HCT116 (cell line): Measurements from ENCODE around the gene ZC3HAV1. TPM values are rescaled to one million over a fixed set of nuclear protein-coding genes. Genes with fewer than 3 reads are reported as not detected.

Experiments
- ATAC-seq: fragments of 200-7000 bp; cut with Tn5 transposase; 2 replicates; pipeline ENCODE4 v1.9.1; 2020; ENCODE audit warnings: mild to moderate bottlenecking, moderate library complexity
- BruUV-seq: library from RNA; stranded (reverse); fragments of 400-500 nt; replicated peaks from 2 replicates; lab custom pipeline; 2021; lab: Mats Ljungman, UMichigan
- CTCF ChIA-PET: fragments of 300-600 bp; sonication (Branson Sonifier 250); formaldehyde crosslinking; loops from one replicate; lab custom pipeline; 2021; ENCODE audit warnings: antibody characterized with exemption; lab: Charles Lee
- POLR2A ChIA-PET: fragments of 300-600, 350-600 bp; sonication (Branson Sonifier 250); formaldehyde crosslinking; loops from one replicate; lab custom pipeline; 2021; ENCODE audit warnings: antibody characterized with exemption; lab: Charles Lee
- RAD21 ChIA-PET, 2 experiments: fragments of 300-600 bp; sonication (Branson Sonifier 250); formaldehyde crosslinking; loops; one replicate each; lab custom pipeline; 2023; ENCODE audit warnings: low total read pairs in 2 of 2; ENCODE audit not compliant: uncharacterized antibody in 2 of 2, unreplicated experiment in 2 of 2, low non-redundant PET in 1 of 2; lab: Charles Lee
- DNase-seq: peaks from one replicate; pipeline ENCODE4 v3.0.0-alpha.2; 2010; ENCODE audit warnings: low read depth, low spot score
- H2AFZ ChIP-seq: fragments of 200-600 bp; shearing (Covaris generic), sonication (generic); 2 replicates; pipeline ENCODE4 v1.6.1; 2017; ENCODE audit warnings: low read depth, mixed run types, mixed read lengths, antibody characterized with exemption, low read length; ENCODE audit not compliant: poor library complexity, severe bottlenecking
- H3K27ac ChIP-seq: 2 replicates; pipeline ENCODE4 v1.5.1; 2012; ENCODE audit warnings: low read depth, low read length
- H3K27me3 ChIP-seq: fragments of 200-600 bp; sonication (generic); 2 replicates; pipeline ENCODE4 v1.6.1; 2016; ENCODE audit warnings: mixed run types, low read length, mixed read lengths; ENCODE audit not compliant: insufficient read depth
- H3K36me3 ChIP-seq, 2 experiments: fragments of 200-500 bp in 1 of 2; fragments of 200-600 bp in 1 of 2; sonication (Bioruptor generic) in 1 of 2; sonication (generic) in 1 of 2; 2 replicates each; pipeline versions ENCODE4 v1.5.1 to v1.6.1; 2014 to 2016; ENCODE audit warnings: low read length in 2 of 2, inconsistent platforms in 1 of 2, mixed read lengths in 1 of 2, mixed run types in 1 of 2; ENCODE audit not compliant: insufficient read depth in 2 of 2, control insufficient read depth in 1 of 2
- H3K4me1 ChIP-seq, 2 experiments: fragments of 200-600 bp in 1 of 2; sonication (generic) in 1 of 2; 2 replicates each; pipeline versions ENCODE4 v1.5.1 to v1.6.1; 2012 to 2017; ENCODE audit warnings: low read length in 2 of 2, inconsistent platforms in 1 of 2, mild to moderate bottlenecking in 1 of 2, mixed read lengths in 1 of 2, mixed run types in 1 of 2, moderate library complexity in 1 of 2; ENCODE audit not compliant: insufficient read depth in 2 of 2, control insufficient read depth in 1 of 2
- H3K4me2 ChIP-seq: fragments of 200-600 bp; sonication (generic); 2 replicates; pipeline ENCODE4 v1.6.1; 2017; ENCODE audit warnings: mixed run types, low read length, mixed read lengths
- H3K4me3 ChIP-seq, 2 experiments: fragments of 200-600 bp in 1 of 2; sonication (generic) in 1 of 2; replicated peaks in 1 of 2; 2 replicates each; pipeline ENCODE4 v1.5.1; 2011 to 2016; ENCODE audit warnings: low read length in 2 of 2, control low read depth in 1 of 2, low read depth in 1 of 2, mild to moderate bottlenecking in 1 of 2, mixed read lengths in 1 of 2, mixed run types in 1 of 2
- H3K79me2 ChIP-seq: fragments of 200-600 bp; sonication (generic); 2 replicates; pipeline ENCODE4 v1.6.1; 2017; ENCODE audit warnings: mild to moderate bottlenecking, mixed run types, low read length, moderate library complexity, mixed read lengths; ENCODE audit not compliant: insufficient read depth
- H3K9ac ChIP-seq: fragments of 200-600 bp; sonication (generic); 2 replicates; pipeline ENCODE4 v1.6.1; 2016; ENCODE audit warnings: low read length, mixed read lengths
- H3K9me2 ChIP-seq: fragments of 200-600 bp; sonication (generic), shearing (Covaris generic); 2 replicates; pipeline ENCODE4 v1.6.1; 2017; ENCODE audit warnings: mixed run types, mild to moderate bottlenecking, moderate library complexity; ENCODE audit not compliant: insufficient read depth
- H3K9me3 ChIP-seq, 2 experiments: fragments of 200-500 bp in 1 of 2; fragments of 200-600 bp in 1 of 2; sonication (Bioruptor generic) in 1 of 2; sonication (generic) in 1 of 2; 2 replicates each; pipeline ENCODE4 v1.6.1; 2014 to 2017; ENCODE audit warnings: low read length in 2 of 2, mixed read lengths in 2 of 2, inconsistent platforms in 1 of 2, low read depth in 1 of 2, mild to moderate bottlenecking in 1 of 2, mixed run types in 1 of 2, moderate library complexity in 1 of 2; ENCODE audit not compliant: control insufficient read depth in 1 of 2, insufficient read depth in 1 of 2
- H4K20me1 ChIP-seq: fragments of 200-600 bp; sonication (generic), shearing (Covaris generic); 2 replicates; pipeline ENCODE4 v1.6.1; 2017; ENCODE audit warnings: mixed run types, mild to moderate bottlenecking, moderate library complexity; ENCODE audit not compliant: insufficient read depth
- CBX3 ChIP-seq: IDR thresholded peaks from 2 replicates; pipeline ENCODE4 v1.6.1; 2012; ENCODE audit warnings: low read depth
- CEBPB ChIP-seq: IDR thresholded peaks from 2 replicates; pipeline ENCODE4 v1.6.1; 2012; ENCODE audit warnings: low read depth
- EGR1 ChIP-seq: IDR thresholded peaks from 2 replicates; pipeline ENCODE4 v1.6.1; 2012; ENCODE audit warnings: low read depth
- ELF1 ChIP-seq: IDR thresholded peaks from 2 replicates; pipeline ENCODE4 v1.6.1; 2012; ENCODE audit warnings: low read depth, borderline replicate concordance
- EZH2phosphoT487 ChIP-seq: fragments of 200-600 bp; IDR thresholded peaks from 2 replicates; pipeline ENCODE4 v1.6.1; 2018; ENCODE audit warnings: antibody characterized with exemption, borderline replicate concordance
- FOSL1 ChIP-seq: IDR thresholded peaks from 2 replicates; pipeline ENCODE4 v1.6.1; 2012; ENCODE audit warnings: low read depth
- JUND ChIP-seq: IDR thresholded peaks from 2 replicates; pipeline ENCODE4 v1.6.1; 2012
- POLR2A ChIP-seq: IDR thresholded peaks from 2 replicates; pipeline ENCODE4 v1.7.0; 2011; ENCODE audit warnings: borderline replicate concordance; ENCODE audit not compliant: insufficient read depth, insufficient read length; ENCODE audit errors: extremely low read depth
- SIN3A ChIP-seq: IDR thresholded peaks from 2 replicates; pipeline ENCODE4 v1.6.1; 2012; ENCODE audit warnings: low read depth
- SP1 ChIP-seq: IDR thresholded peaks from 2 replicates; pipeline ENCODE4 v1.6.1; 2012; ENCODE audit warnings: low read depth
- SRF ChIP-seq: IDR thresholded peaks from 2 replicates; pipeline ENCODE4 v1.6.1; 2012; ENCODE audit warnings: low read depth
- TCF7L2 ChIP-seq: IDR thresholded peaks from 2 replicates; pipeline ENCODE4 v1.7.0; 2011; ENCODE audit warnings: borderline replicate concordance, inconsistent platforms; ENCODE audit not compliant: insufficient read depth, insufficient read length; ENCODE audit errors: extremely low read depth
- YY1 ChIP-seq: IDR thresholded peaks from 2 replicates; pipeline ENCODE4 v1.6.1; 2011; ENCODE audit warnings: low read length, low read depth, moderate library complexity, mild to moderate bottlenecking; ENCODE audit not compliant: insufficient replicate concordance; ENCODE audit errors: extremely low read depth
- ZFX ChIP-seq: fragments of 450-650 bp; IDR thresholded peaks from 2 replicates; pipeline ENCODE4 v1.6.1; 2017
- ZNF274 ChIP-seq: fragments of 200-500 bp; sonication (Bioruptor generic); IDR thresholded peaks from 2 replicates; pipeline ENCODE4 v1.6.1; 2014; ENCODE audit warnings: mild to moderate bottlenecking, low read depth, low read length, inconsistent platforms
- intact Hi-C: fragments of 100-400 bp; cut with micrococcal nuclease; formaldehyde crosslinking; loops from 2 replicates; pipeline ENCODE4 v1.10.0; 2022
- total RNA-seq: library from RNA; stranded (reverse); gene quantifications from one replicate; pipeline ENCODE4 v1.2.1, GENCODE V29; 2021; ENCODE audit not compliant: unreplicated experiment
- TF ChIP-seq, protein P1 (sequence below): IDR thresholded peaks from 2 replicates; pipeline ENCODE4 v1.6.1; 2012
- TF ChIP-seq, protein P2 (sequence below), 3 experiments: fragments of 200-600 bp in 1 of 3; sonication (generic) in 1 of 3; IDR thresholded peaks in 2 of 3; conservative IDR thresholded peaks in 1 of 3; 2 replicates each; pipeline ENCODE4 v1.5.1; 2012 to 2017; ENCODE audit warnings: low read depth in 2 of 3, low read length in 2 of 3, antibody characterized with exemption in 1 of 3, borderline replicate concordance in 1 of 3, control low read depth in 1 of 3, mild to moderate bottlenecking in 1 of 3, mixed read lengths in 1 of 3, mixed run types in 1 of 3, moderate library complexity in 1 of 3; ENCODE audit not compliant: insufficient read depth in 1 of 3
- TF ChIP-seq, protein P3 (sequence below): IDR thresholded peaks from 2 replicates; pipeline ENCODE4 v1.6.1; 2011; ENCODE audit warnings: mild to moderate bottlenecking, low read length, moderate library complexity; ENCODE audit not compliant: insufficient replicate concordance; ENCODE audit errors: extremely low read depth
- TF ChIP-seq, protein P4 (sequence below): IDR thresholded peaks from 2 replicates; pipeline ENCODE4 v1.6.1; 2012
- TF ChIP-seq, protein P5 (sequence below): IDR thresholded peaks from 2 replicates; pipeline ENCODE4 v1.6.1; 2012; ENCODE audit warnings: low read depth

ZC3HAV1 gene
- total RNA-seq, 1 experiment from 2014 or later = 23.7 TPM

DNA sequence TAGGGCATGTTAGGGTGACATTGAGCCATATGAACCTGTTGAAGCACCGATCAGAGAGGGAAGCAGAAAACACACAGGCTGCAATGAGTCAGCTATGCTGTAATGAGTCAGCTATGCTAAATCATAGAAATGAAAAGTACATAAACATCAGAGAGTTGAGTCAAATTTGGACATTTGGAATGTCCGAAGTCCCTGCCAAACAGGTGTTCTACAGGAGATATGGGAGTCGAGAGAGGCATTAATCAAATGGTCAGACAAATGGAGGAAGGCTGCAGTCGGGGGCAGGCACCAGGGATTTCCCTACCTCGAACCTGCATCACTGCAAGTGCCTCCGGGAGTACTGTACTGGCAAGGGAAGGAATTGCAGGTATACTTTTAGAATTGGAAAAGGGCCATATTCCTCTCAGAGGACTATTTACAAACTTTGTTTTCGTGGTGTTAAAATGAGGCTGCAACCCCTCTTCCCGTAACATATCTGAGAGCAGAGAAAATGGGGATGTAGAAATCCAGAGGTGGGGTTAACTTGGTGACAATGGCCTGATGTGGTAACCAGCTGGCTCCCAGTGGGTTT lies 8.8 kb upstream of the ZC3HAV1 start:
- Histone ChIP-seq H3K9ac (peak overlapping the region; percentile 23; the same call in 1 of the 2 replicates), H2AFZ (peak overlapping the region; percentile 95), H3K9me2 (no peaks in the 10 kb centered on the region), H3K4me2 (peak overlapping the region; percentile 73), H3K9me3 (no peaks in the 10 kb centered on the region), H3K27me3 (no peaks in the 10 kb centered on the region), H3K36me3 (no peaks in the 10 kb centered on the region), H3K4me3 (peak overlapping the region in 1 of 2 experiments; percentile 45; a peak in 2 of 4 replicates), H3K27ac (no peak overlapping the region), H4K20me1 (no peaks in the 10 kb centered on the region), H3K79me2 (no peaks in the 10 kb centered on the region), H3K4me1 (peaks cover 2 to 22% of the 10 kb centered on the region in 2 experiments; a peak in 3 of 4 replicates)
- ChIA-PET POLR2A (no interaction called here), RAD21 (no interaction called here), CTCF (interaction anchor here (1.5 kb wide), 1 partner anchor 43 kb away, joined by 4 read pairs; no protein-coding TSS in a partner anchor)
- BruUV-seq = no TSS peak
- DNase-seq (peak; percentile 32), ATAC-seq (peak; percentile 92)
- intact Hi-C loops = loop anchor here (2.0 kb wide), 1 partner anchor 14 kb away; a partner anchor contains a TSS
- TF ChIP-seq TCF7L2 (no peak), SP1 (peak; percentile 50), CEBPB (no peak), ZFX (no peak), EGR1 (no peak), JUND (peak; percentile 78), SIN3A (no peak), FOSL1 (peak; percentile 83), POLR2A (no peak), YY1 (no peak), ZNF274 (no peak), SRF (no peak), ELF1 (no peak), CBX3 (peak; percentile 45; the same call in 1 of the 2 replicates), EZH2phosphoT487 (no peak)
- TF ChIP-seq, protein P1, sequence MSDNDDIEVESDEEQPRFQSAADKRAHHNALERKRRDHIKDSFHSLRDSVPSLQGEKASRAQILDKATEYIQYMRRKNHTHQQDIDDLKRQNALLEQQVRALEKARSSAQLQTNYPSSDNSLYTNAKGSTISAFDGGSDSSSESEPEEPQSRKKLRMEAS = no peak
- TF ChIP-seq, protein P2, sequence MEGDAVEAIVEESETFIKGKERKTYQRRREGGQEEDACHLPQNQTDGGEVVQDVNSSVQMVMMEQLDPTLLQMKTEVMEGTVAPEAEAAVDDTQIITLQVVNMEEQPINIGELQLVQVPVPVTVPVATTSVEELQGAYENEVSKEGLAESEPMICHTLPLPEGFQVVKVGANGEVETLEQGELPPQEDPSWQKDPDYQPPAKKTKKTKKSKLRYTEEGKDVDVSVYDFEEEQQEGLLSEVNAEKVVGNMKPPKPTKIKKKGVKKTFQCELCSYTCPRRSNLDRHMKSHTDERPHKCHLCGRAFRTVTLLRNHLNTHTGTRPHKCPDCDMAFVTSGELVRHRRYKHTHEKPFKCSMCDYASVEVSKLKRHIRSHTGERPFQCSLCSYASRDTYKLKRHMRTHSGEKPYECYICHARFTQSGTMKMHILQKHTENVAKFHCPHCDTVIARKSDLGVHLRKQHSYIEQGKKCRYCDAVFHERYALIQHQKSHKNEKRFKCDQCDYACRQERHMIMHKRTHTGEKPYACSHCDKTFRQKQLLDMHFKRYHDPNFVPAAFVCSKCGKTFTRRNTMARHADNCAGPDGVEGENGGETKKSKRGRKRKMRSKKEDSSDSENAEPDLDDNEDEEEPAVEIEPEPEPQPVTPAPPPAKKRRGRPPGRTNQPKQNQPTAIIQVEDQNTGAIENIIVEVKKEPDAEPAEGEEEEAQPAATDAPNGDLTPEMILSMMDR (IDR thresholded peaks at IDR 0.05 in 2 of 3, conservative IDR thresholded peaks at IDR 0.05 in 1 of 3; ENCODE audit: borderline replicate concordance in 1 of 3, insufficient read depth in 1 of 3, low read depth in 2 of 3, low read length in 2 of 3) = peak in 2 of 3 experiments; percentile 18 to 46; a peak in 3 of 6 replicates
- TF ChIP-seq, protein P3, sequence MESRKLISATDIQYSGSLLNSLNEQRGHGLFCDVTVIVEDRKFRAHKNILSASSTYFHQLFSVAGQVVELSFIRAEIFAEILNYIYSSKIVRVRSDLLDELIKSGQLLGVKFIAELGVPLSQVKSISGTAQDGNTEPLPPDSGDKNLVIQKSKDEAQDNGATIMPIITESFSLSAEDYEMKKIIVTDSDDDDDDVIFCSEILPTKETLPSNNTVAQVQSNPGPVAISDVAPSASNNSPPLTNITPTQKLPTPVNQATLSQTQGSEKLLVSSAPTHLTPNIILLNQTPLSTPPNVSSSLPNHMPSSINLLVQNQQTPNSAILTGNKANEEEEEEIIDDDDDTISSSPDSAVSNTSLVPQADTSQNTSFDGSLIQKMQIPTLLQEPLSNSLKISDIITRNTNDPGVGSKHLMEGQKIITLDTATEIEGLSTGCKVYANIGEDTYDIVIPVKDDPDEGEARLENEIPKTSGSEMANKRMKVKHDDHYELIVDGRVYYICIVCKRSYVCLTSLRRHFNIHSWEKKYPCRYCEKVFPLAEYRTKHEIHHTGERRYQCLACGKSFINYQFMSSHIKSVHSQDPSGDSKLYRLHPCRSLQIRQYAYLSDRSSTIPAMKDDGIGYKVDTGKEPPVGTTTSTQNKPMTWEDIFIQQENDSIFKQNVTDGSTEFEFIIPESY = no peak
- TF ChIP-seq, protein P4, sequence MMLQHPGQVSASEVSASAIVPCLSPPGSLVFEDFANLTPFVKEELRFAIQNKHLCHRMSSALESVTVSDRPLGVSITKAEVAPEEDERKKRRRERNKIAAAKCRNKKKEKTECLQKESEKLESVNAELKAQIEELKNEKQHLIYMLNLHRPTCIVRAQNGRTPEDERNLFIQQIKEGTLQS = no peak
- TF ChIP-seq, protein P5, sequence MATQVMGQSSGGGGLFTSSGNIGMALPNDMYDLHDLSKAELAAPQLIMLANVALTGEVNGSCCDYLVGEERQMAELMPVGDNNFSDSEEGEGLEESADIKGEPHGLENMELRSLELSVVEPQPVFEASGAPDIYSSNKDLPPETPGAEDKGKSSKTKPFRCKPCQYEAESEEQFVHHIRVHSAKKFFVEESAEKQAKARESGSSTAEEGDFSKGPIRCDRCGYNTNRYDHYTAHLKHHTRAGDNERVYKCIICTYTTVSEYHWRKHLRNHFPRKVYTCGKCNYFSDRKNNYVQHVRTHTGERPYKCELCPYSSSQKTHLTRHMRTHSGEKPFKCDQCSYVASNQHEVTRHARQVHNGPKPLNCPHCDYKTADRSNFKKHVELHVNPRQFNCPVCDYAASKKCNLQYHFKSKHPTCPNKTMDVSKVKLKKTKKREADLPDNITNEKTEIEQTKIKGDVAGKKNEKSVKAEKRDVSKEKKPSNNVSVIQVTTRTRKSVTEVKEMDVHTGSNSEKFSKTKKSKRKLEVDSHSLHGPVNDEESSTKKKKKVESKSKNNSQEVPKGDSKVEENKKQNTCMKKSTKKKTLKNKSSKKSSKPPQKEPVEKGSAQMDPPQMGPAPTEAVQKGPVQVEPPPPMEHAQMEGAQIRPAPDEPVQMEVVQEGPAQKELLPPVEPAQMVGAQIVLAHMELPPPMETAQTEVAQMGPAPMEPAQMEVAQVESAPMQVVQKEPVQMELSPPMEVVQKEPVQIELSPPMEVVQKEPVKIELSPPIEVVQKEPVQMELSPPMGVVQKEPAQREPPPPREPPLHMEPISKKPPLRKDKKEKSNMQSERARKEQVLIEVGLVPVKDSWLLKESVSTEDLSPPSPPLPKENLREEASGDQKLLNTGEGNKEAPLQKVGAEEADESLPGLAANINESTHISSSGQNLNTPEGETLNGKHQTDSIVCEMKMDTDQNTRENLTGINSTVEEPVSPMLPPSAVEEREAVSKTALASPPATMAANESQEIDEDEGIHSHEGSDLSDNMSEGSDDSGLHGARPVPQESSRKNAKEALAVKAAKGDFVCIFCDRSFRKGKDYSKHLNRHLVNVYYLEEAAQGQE = no peak
